ENCODE data around the gene CEBPG.

GRCh38 chr19:33334271-33334670 is 39.2 kb upstream of the CEBPG start:
- no peak for TF ChIP-seq POLR2AphosphoS5 (IDR thresholded peaks at IDR 0.05)
- no peak for TF ChIP-seq POLR2A (IDR thresholded peaks at IDR 0.05)
